Uterus (tissue), 2 donors: Measurements from ENCODE around the gene XKRX.

Experiments
- POLR2A ChIP-seq, 2 donors: fragments of 450-650 bp; IDR thresholded peaks; one replicate each; pipeline ENCODE4 v1.6.1; 2016; ENCODE audit warnings: antibody characterized with exemption in 2 of 2, mild to moderate bottlenecking in 1 of 2, moderate library complexity in 1 of 2
- TF ChIP-seq, protein P1 (sequence below), 4 experiments: fragments of 200-600 bp in 2 of 4; fragments of 450-650 bp in 2 of 4; sonication (generic) in 2 of 4; IDR thresholded peaks; one replicate each; pipeline ENCODE4 v1.5.1; 2016 to 2019; ENCODE audit warnings: antibody characterized with exemption in 4 of 4, mild to moderate bottlenecking in 2 of 4, moderate library complexity in 1 of 4

DNA sequence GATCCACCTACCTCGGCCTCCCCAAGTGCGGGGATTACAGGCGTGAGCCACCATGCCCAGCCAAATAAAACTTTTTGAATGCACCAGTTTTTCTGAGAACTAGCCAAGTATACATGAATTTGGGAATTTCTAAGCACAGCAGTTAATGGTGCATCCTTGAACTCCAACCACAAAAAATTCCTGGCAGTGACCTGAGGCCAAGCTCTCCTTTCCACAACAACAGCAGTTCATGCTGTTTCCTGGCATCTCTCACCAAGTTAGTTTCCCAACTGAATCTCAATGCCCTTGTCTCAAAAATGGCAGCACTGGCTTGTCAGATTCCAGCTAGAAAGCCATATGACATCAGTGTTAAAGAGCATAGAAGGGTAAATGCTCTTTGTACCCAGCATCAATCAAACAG is 15.9 kb upstream of the XKRX start:
- no peak for TF ChIP-seq POLR2A (IDR thresholded peaks at IDR 0.05)
- TF ChIP-seq, protein P1, sequence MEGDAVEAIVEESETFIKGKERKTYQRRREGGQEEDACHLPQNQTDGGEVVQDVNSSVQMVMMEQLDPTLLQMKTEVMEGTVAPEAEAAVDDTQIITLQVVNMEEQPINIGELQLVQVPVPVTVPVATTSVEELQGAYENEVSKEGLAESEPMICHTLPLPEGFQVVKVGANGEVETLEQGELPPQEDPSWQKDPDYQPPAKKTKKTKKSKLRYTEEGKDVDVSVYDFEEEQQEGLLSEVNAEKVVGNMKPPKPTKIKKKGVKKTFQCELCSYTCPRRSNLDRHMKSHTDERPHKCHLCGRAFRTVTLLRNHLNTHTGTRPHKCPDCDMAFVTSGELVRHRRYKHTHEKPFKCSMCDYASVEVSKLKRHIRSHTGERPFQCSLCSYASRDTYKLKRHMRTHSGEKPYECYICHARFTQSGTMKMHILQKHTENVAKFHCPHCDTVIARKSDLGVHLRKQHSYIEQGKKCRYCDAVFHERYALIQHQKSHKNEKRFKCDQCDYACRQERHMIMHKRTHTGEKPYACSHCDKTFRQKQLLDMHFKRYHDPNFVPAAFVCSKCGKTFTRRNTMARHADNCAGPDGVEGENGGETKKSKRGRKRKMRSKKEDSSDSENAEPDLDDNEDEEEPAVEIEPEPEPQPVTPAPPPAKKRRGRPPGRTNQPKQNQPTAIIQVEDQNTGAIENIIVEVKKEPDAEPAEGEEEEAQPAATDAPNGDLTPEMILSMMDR (IDR thresholded peaks at IDR 0.05): no peak
